GM18909 (cell line): Measurements from ENCODE around the gene MBD6.
"Not testable (repeated sequence)": the region's sequence is repeated elsewhere in the genome, so short reads cannot be mapped to it uniquely, and the experiment has no call there.

Experiments used
- ATAC-seq: cut with Tn5 transposase; IDR thresholded peaks from one replicate; pipeline ENCODE4 v1.9.1; 2021; ENCODE audit warnings: mild to moderate bottlenecking; ENCODE audit not compliant: unreplicated experiment, poor library complexity

Gene MBD6

DNA sequence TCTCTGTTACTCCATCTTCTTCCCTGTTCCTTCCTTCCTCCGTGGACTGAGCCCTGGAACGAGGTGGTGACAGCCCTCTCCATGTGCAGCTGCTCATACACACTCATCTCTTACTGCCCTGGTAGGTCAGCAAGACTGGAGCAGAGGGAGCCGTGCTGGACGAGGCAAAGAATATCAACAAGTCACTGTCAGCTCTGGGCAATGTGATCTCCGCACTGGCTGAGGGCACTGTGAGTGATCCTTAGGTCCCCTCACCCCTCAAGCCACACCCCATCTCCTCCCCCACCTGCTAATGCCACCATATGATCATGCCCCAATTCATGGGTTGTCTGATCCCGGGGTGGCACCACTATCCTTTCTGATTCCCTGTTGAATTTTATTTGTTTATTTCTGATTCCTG lies 46.2 kb downstream of the MBD6 start:
- ATAC-seq: no peak

DNA sequence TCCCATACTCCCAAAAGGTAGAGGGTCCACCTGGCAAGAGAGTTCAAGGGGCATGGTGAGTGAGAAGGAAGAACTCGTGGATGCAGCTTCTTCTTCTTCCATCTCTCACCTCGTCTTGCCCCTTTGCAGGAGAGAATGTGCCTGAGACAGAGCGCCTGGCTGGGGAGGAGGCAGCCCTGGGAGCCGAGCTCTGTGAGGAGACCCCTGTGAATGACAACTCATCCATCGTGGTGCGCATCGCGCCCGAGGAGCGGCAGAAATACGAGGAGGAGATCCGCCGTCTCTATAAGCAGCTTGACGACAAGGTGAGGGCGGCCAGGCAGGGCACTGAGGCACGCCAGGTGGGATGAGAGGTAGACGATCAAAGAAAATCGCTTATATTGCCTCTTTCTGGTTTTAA lies 47.2 kb downstream of the MBD6 start:
- ATAC-seq: no peak

DNA sequence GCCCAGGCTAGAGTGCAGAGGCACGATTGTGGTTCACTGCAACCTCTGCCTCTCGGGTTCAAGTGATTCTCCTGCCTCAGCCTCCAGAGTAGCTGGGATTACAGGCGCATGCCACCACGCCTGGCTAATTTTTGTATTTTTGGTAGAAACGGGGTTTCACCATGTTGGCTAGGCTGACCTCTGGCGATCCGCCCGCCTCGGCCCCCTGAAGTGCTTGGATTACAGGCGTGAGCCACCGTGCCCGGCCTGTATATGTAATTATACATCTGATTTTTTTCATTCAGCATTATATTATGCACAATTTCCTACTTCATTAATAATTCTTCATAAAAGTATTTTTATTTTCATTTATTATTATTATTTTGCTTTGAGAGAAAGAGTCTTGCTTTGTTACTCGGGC lies 47.8 kb downstream of the MBD6 start:
- not testable (repeated sequence) for ATAC-seq

DNA sequence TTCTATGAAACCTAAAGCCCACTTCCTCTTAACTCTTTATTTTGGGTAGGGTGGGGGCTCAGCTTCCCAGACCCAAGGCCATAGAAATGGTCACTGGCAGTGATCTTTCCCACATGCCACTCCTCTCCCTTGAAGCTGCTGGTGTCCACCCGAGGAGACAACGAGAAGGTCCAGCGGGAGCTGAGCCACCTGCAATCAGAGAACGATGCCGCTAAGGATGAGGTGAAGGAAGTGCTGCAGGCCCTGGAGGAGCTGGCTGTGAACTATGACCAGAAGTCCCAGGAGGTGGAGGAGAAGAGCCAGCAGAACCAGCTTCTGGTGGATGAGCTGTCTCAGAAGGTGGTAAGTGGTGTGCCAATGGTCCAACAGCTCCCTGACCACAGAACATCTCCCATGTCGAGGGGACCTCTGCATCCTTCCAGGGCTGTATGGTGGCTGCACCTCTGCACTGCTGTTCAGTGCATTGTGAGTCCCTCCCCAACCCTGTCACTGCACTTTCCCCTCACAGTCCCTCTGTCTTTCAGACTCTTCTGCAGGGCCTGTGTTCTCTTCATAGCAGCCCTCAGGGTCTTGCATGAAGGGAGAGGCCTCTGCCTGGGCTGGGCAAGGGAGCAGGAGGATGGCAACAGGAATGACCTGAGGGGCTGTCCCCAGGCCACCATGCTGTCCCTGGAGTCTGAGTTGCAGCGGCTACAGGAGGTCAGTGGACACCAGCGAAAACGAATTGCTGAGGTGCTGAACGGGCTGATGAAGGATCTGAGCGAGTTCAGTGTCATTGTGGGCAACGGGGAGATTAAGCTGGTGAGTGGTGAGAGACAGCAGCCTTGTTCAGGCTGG lies 49.5 kb downstream of the MBD6 start:
- no peak for ATAC-seq

DNA sequence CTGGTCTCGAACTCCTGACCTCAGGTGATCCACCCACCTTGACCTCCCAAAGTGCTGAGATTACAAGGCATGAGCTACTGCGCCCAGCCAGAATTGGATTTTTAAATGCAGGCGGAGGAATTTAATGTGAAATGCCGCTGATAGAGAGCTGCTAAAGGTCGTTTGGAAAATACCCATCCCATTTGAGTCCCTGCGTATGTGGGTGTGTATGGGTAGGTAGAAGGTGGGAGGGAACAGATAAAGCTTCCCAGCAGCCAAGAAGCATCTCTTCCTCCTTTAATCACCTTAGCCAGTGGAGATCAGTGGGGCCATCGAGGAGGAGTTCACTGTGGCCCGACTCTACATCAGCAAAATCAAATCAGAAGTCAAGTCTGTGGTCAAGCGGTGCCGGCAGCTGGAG lies 52.2 kb downstream of the MBD6 start:
- no peak for ATAC-seq

DNA sequence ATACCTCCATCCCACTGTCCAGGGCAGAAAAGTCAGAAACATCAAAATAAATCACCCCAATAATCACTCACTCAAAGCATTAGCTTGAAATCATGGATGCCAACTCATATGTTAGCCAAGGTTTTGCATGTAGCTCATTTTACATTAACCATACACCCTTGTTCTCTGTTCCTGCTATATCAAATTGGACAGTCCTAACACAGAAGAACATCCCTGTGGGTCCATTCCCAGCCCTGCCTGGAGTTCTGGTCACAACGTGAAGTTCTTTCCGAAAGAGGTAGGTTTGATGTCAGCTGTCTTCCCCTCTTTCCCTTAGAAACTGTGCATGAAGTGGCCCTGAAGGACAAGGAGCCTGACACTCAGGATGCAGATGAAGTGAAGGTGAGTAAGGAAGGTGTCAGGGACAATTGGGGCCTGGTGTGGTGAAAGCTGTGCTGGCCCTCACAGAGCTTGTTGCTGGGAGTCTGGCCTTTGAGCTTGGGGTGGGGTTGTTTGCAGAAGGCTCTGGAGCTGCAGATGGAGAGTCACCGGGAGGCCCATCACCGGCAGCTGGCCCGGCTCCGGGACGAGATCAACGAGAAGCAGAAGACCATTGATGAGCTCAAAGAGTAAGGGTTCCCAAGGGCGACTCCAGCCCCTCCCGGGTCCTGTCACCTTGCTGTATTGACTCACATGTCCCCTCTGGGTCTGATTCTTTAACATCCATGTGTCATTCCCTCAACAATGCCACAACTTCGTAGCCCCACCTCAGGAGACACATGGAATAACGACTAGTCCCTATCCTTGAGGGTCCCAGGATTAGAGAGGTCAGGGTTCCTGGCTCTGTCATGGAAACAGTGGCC lies 53.4 kb downstream of the MBD6 start:
- ATAC-seq: no peak

DNA sequence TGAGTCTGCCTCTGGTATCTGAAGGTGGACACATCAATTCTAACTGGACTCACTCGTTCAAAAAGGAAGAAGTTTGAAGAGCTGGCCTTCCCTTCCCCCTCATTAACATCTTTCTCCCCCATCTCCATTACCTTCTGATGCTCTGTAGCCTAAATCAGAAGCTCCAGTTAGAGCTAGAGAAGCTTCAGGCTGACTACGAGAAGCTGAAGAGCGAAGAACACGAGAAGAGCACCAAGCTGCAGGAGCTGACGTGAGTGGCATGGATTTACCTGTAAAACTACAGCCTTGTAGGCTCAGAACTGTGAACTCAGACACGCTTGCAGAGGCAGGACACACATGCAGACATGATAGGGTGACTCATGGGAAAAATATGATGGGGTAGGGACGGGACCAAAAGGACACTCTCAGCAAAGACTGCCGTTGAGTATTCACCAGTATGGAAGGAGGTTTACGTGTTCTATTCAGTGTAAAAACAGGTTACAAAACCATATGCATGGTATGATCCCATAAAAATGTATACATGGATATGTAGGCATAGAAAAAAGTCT lies 54.1 kb downstream of the MBD6 start:
- ATAC-seq: no peak

DNA sequence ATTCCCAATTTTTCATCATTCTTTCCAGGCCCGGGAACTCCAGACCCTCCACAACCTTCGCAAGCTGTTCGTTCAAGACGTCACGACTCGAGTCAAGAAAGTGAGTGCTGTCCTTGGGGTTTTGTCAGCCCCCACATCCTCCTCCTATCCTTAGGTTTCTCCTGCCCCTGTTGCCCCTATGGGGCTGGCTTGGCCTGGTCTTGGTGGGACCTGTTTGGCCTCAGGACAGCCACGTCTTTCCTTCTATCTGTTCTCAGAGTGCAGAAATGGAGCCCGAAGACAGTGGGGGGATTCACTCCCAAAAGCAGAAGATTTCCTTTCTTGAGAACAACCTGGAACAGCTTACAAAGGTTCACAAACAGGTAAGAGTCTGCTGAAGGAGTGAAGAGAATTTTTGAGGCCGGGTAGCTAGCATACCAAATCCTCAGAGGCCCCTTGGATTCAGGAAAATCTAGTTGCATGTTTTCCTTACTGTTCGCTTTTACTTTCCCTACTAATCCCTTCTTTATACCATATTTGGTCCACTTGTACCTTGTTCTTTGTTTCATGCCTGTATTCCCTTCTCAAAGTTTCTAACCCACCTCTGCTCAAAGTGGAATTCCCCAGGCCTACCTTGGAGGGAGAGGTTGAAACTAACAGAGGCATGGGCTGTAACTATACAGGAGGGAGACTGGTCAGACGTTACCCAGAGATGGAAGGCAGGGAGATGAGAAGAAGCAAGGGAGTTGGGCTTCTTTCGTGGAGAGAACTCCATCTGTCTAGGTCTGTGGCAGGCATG lies 55.5 kb downstream of the MBD6 start:
- no peak for ATAC-seq

DNA sequence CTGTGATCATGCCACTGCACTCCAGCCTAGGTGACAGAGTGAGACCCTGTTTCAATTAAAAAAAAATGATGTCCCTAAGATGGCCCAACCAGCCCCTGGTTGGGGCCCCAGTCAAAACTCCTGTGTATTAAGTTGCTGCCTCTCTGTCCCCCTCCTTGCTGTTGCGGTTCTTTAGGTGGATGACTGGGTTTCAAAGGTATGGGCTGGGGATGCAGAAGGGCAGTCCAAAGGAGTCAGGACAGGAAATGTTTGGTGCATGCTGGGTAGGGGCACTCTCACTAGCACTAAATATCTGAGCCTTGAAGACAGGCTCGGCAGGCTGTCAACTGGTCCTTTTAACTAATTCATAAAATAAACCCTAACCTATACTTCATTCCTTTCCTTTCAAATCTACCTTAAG lies 56.4 kb downstream of the MBD6 start:
- no peak for ATAC-seq
